HG03196 (cell line): Measurements from ENCODE around the gene PPM1F.
"Not testable (repeated sequence)": the region's sequence is repeated elsewhere in the genome, so short reads cannot be mapped to it uniquely, and the experiment has no call there.

Experiments used
- ATAC-seq: cut with Tn5 transposase; IDR thresholded peaks from one replicate; pipeline ENCODE4 v1.9.1; 2021; ENCODE audit not compliant: unreplicated experiment

Gene PPM1F

GRCh38 chr22:21898354-21898896, 54.2 kb downstream of the PPM1F start:
- no peak for ATAC-seq

- ATAC-seq = no peak
Observed at GRCh38 chr22:21896951-21897513, 55.6 kb downstream of the PPM1F start.

DNA sequence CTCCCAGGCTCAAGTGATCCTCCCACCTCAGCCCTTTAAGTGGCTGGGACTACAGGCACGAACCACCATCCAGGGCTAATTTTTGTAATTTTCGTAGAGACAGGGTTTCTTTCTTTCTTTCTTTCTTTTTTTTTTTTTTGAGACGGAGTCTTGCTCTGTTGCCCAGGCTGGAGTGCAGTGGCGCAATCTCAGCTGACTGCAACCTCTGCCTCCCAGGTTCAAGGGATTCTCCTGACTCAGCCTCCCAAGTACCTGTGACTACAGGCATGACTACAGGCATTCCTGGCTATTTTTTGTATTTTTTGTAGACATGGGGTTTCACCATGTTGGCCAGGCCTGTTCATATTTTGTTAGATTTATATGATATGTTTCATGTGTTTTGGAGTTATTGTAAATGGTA, 56.4 kb downstream of the PPM1F start:
- not testable (repeated sequence) for ATAC-seq

GRCh38 chr22:21894799-21895198, 57.8 kb downstream of the PPM1F start:
- ATAC-seq = no peak

DNA sequence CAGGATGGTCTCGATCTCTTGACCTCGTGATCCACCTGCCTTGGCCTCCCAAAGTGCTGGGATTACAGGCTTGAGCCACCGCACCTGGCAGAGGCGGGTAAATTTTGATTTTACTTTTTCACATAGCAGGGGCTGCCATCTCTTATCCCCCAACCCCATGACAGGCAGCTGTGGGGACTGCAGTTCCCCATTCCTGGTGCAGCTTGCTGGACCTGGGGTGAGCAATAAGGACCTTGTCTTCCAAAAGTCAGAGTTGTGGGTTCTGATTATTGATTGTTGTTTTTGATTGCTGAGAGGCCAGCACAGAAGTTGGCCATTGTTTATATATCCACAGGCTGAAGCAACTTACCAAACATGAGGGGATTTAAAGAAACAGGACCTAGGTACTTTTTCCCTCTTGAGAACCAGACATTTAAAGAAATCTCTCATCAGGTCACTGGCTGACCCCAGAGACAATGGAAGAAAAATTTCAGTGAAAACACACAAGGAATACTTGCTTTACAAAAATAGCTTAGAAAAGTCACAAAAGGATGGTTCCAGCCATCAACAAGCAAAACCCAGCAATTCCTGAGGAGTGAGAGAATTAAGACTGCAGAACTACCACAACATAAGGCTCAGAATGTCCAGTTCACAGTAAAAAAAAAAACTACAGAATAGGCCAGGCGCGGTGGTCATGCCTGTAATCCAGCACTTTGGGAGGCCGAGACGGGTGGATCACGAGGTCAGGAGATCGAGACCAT, 63.2 kb downstream of the PPM1F start:
- ATAC-seq = no peak

GRCh38 chr22:21887841-21888240, 64.8 kb downstream of the PPM1F start:
- ATAC-seq = no peak

DNA sequence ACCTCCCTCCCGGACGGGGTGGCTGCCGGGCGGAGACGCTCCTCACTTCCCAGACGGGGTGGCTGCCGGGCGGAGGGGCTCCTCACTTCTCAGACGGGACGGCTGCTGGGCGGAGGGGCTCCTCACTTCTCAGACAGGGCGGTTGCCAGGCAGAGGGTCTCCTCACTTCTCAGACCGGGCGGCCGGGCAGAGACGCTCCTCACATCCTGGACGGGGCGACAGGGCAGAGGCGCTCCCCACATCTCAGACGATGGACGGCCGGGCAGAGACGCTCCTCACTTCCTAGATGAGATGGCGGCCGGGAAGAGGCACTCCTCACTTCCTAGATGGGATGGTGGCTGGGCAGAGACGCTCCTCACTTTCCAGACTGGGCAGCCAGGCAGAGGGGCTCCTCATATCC, 68.7 kb downstream of the PPM1F start:
- ATAC-seq = not testable (repeated sequence)

DNA sequence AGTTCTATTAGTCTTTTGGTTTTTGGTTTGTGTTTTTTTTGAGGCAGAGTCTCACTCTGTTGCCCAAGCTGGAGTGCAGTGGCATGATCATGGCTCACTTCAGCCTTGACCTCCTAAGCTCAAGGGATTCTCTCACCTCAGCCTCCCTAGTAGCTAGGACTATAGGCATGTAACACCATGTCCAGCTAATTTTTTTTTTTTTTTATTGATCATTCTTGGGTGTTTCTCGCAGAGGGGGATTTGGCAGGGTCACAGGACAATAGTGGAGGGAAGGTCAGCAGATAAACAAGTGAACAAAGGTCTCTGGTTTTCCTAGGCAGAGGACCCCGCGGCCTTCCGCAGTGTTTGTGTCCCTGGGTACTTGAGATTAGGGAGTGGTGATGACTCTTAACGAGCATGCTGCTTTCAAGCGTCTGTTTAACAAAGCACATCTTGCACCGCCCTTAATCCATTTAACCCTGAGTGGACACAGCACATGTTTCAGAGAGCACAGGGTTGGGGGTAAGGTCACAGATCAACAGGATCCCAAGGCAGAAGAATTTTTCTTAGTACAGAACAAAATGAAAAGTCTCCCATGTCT, 69.8 kb downstream of the PPM1F start:
- ATAC-seq = not testable (repeated sequence)

DNA sequence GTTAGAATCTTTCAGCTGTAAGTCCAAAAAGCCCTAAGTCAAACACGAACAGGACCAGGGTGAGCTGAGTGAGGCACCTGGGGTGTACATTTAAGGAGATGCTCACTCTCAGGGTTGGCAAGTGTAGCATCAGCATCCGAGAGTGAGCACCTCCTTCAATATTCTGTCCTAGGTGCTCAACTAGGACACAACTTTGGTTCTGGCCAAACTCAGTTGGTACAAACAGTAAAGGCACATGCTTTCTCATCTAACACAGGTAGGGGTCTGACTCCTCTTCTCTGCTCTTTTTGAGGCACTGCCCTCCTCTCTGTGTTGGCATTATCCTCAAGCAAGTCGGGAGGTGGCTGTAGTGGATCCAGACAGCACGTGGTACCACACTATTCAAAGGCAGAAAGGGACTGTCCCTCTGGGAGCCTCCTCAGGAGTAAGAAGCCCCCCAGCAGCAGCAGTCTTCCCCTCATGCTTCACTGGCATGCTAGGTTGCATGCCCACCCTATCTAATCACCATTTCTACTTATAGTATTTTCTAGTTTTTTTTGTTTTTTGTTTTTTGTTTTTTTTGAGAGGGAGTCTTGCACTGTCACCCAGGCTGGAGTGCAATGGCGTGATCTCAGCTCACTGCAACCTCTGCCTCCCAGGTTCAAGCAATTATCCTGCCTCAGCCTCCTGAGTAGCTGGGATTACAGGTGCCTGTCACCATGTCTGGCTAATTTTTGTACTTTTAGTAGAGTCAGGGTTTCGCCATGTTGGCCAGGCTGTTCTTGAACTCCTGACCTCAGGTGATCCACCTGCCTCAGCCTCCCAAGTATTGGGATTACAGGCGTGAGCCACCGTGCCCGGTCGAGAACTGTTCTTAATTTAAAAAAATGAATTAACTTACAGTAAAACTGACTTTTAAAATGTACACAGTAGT, 70.6 kb downstream of the PPM1F start:
- ATAC-seq = no peak

GRCh38 chr22:21876486-21877176, 76.0 kb downstream of the PPM1F start:
- no peak for ATAC-seq

- not testable (repeated sequence) for ATAC-seq
Observed at GRCh38 chr22:21874953-21875352, 77.7 kb downstream of the PPM1F start.

- no peak for ATAC-seq
Observed at GRCh38 chr22:21873619-21874018, 79.0 kb downstream of the PPM1F start.

DNA sequence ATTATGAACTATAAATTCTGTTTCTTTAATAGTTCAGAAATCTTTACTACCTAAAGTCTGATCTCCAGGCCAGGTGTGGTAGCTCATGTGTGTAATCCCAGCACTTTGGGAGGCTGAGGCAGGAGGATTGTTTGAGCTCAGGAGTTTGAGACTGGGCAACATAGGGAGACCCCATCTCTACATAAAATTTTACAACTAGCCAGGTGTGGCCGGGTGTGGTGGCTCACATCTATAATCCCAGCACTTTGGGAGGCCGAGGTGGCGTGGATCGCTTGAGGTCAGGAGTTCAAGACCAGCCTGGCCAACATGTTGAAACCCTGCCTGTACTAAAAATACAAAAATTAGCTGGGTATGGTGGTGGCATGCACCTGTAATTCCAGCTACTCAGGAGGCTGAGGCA, 79.9 kb downstream of the PPM1F start:
- not testable (repeated sequence) for ATAC-seq
